ENCODE measurements around the gene CISTR.

GRCh38 chr12:53756300-53757100 lies 4.7 kb upstream of the CISTR start:
- TF ChIP-seq CTCF (IDR thresholded peaks at IDR 0.05) (no peak), EZH2 (IDR thresholded peaks at IDR 0.05; ENCODE audit: borderline replicate concordance, insufficient read depth, low read depth, low read length, poor library complexity, severe bottlenecking) (no peak)

All from B cell (primary cell).